AG10803 (cell line): Measurements from ENCODE around the gene C19orf33.

Source experiments
- DNase-seq: peaks from one replicate; pipeline ENCODE4 v3.0.0; 2010; ENCODE audit warnings: low read depth
- H3K4me3 ChIP-seq: 2 replicates; pipeline ENCODE4 v1.5.1; 2011; ENCODE audit warnings: mild to moderate bottlenecking, low read length, control low read depth
- CTCF ChIP-seq: conservative IDR thresholded peaks from 2 replicates; pipeline ENCODE4 v1.5.1; 2011; ENCODE audit warnings: mild to moderate bottlenecking, low read length, control low read depth, inconsistent platforms

C19orf33 gene

DNA sequence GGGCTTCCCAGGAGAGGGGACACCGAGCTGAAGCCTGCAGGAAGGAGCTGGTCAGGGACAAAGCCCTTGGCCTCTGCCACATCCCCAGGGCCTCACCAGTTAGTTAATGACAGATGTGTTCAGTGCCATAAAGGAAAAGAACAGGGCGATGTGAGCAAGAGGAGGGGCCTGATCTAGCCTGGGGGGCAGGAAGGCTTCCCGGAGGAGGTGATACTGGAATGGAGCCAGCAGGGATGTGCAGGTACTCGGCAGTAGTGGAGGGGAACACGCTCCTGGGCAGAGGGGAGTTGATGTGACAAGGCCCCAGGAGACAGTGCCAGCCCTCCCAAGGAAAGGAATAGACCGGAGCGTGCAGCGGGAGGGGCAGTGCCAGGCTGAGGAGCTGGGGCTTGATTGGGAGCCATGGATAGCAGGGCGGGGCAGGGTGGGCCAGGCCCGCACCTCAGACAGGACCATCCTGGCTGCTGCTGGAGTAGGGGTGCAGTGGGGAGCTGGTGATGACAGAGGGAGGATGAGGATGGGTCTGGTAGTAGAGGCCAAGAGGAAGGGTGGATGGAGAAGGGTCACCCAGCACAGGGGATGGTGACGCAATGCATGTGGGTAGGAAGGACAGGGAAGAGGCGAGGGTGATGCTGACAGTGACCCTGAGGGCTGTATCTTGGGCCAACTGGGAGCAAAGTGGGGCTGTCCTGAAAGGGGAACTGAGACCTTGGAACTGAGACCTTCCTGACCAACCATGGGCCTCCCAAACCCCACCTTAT is 4.1 kb downstream of the C19orf33 start:
- TF ChIP-seq CTCF = no peak
- no peak overlapping the region for H3K4me3 ChIP-seq
- DNase-seq = no peak

DNA sequence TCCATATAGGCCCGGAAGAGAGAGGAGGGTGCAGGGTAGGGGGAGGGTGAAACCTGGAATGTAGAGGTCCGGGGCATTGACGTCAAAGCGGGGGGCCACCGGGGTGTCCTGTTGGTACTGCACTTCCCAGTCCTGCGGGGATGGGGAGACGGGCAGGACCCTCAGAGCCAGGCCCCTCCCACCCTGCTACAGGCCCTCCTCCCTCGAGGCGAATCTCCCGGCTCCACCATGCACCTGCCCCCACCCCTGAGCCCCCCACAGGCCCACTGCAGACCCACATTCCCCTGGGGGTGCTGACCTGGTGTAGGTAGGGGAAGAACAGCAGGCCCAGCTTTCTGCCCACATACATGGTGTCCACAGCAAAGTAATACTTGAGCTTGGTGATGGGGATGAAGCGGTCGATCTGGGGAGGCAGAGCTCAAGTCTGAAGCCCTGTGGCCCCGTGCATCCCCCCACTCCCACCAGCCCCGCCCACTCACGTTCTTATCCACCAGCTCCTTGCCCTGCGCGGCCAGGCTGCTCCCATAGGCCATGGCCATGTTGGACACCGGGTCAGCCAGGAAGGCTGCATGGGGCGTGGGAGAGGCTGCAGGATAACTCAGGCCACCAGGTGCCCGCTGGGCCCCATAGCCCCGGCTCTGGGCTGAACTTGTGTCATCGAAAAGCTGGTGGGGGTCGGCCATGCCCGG is 5.0 kb downstream of the C19orf33 start:
- no peak for DNase-seq
- no peak for TF ChIP-seq CTCF
- H3K4me3 ChIP-seq = no peak overlapping the region

DNA sequence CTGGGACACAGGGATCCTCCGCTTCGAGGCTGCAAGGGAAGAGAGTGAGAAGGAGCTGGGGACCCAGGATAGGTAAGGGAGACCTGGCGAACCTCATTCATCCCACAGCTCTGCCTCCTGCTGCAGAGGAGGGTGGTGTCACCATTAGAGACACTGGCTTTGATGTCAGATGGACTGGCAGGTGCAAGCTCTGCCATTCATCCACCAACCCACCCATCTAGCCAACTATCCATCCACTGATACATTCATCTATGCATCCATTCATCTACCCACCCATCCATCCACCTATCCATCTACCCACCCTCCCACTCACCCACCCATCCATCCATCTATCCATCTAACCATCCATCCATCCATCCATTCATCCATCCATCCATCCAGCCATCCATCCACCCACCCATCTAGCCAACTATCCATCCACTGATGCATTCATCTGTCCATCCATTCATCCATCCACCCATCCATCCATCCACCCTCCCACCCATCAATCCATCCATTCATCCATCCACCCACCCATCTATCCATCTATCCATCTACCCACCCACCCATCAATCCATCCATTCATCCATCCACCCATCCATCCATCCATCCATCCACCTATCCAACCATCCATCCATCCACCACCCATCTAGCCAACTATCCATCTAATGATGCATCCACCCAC is 5.7 kb downstream of the C19orf33 start:
- H3K4me3 ChIP-seq = no peak overlapping the region
- DNase-seq = no peak
- no peak for TF ChIP-seq CTCF

DNA sequence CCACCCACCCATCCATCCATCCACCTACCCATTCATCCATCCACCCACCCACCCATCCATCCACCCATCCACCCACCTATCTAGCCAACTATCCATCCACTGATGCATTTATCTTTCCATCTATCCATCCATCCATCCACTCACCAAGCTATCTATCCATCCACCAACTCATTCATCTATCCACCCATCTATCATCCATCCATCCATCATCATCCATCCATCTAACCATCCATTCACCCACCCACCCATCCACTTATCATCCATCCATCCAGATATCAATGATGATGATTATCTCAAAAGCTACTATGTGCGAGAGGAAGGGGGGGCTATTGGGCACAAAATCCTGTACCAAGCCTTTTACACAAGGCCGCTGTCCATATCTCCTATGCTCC is 6.2 kb downstream of the C19orf33 start:
- DNase-seq = no peak
- no peak overlapping the region for H3K4me3 ChIP-seq
- TF ChIP-seq CTCF = no peak

- no peak overlapping the region for H3K4me3 ChIP-seq
- no peak for TF ChIP-seq CTCF
- no peak for DNase-seq
Observed at GRCh38 chr19:38310986-38311385, 6.9 kb downstream of the C19orf33 start.

DNA sequence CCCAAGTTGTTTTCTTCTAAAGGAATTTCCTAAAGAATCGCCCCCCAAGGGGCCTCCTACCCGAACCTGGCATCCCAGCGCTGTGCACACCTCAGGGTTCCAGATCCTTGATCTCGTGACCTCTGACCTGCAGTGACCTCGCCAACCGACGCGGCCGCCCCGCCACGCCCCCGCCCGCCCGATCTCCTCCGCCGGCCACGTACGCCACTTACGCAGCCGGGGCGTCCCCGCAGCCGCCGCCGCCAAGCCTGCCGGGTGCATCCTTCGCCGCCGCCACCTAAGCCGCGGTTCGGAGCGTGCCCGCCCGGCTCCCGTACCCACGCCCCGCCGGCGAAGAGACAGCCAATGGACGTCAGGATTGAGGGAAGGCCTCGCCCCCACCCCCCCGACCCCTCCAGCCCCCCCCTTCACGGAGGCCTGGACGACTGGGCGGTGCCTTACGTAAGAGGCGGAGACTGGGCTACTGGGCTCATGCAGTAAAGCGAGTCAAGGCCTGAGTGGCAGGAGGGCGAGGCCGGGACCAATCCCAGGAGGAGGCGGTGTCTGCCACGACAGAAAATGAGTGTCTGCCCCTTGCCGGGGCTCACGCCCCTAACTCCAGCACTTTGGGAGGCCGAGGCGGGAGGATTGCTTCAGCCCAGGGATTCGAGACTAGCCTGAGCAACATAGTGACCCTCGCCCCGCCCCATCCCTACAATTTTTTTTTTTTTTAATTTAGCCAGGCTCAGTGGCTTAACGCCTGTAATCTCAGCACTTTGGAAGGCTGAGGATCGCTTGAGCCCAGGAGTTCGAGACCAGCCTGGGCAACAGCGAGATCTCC is 11.8 kb downstream of the C19orf33 start, which contains the start of gene YIF1B:
Gene YIF1B, minus strand, starts transcription at position 291 of the 820 bp plus-strand sequence. Its CDS starts 30 bp downstream, at position 261.
- DNase-seq = peak; percentile 97
- H3K4me3 ChIP-seq = peak within 1 kb of the TSS; percentile 85
- TF ChIP-seq CTCF = no peak
